Measurements from ENCODE around the gene COL21A1.

COL21A1 gene

GRCh38 chr6:56173228-56173627 is 74.2 kb downstream of the COL21A1 start:
- no peak for DNase-seq

GRCh38 chr6:56172144-56172543 is 75.2 kb downstream of the COL21A1 start:
- DNase-seq: no peak

- no peak for DNase-seq
Measured at GRCh38 chr6:56169366-56169765, 78.0 kb downstream of the COL21A1 start.

- no peak for DNase-seq
Measured at GRCh38 chr6:56168596-56168995, 78.8 kb downstream of the COL21A1 start.

GRCh38 chr6:56162081-56162480 is 85.3 kb downstream of the COL21A1 start:
- no peak for DNase-seq

GRCh38 chr6:56160489-56160888 is 86.9 kb downstream of the COL21A1 start:
- no peak for DNase-seq

GRCh38 chr6:56158571-56158970 is 88.8 kb downstream of the COL21A1 start:
- no peak for DNase-seq

- DNase-seq: no peak
Measured at GRCh38 chr6:56156643-56157042, 90.7 kb downstream of the COL21A1 start.

GRCh38 chr6:56155634-56156141 is 91.7 kb downstream of the COL21A1 start:
- DNase-seq: no peak

GRCh38 chr6:56154076-56154475 is 93.3 kb downstream of the COL21A1 start:
- no peak for DNase-seq

GRCh38 chr6:56152611-56153010 is 94.8 kb downstream of the COL21A1 start:
- DNase-seq: no peak

GRCh38 chr6:56151609-56152224 is 95.7 kb downstream of the COL21A1 start:
- no peak for DNase-seq

- no peak for DNase-seq
Measured at GRCh38 chr6:56148488-56149186, 98.7 kb downstream of the COL21A1 start.

GRCh38 chr6:56147766-56148165 is 99.6 kb downstream of the COL21A1 start:
- DNase-seq: no peak

- no peak for DNase-seq
Measured at GRCh38 chr6:56146086-56146485, 101.3 kb downstream of the COL21A1 start.

- no peak for DNase-seq
Measured at GRCh38 chr6:56145616-56146015, 101.8 kb downstream of the COL21A1 start.

GRCh38 chr6:56144538-56145324 is 102.6 kb downstream of the COL21A1 start:
- no peak for DNase-seq

GRCh38 chr6:56143796-56144195 is 103.6 kb downstream of the COL21A1 start:
- DNase-seq: no peak

GRCh38 chr6:56140090-56140489 is 107.3 kb downstream of the COL21A1 start:
- DNase-seq: no peak

GRCh38 chr6:56115715-56116114 is 131.7 kb downstream of the COL21A1 start:
- DNase-seq: no peak

- DNase-seq: no peak
Measured at GRCh38 chr6:56109149-56109548, 138.2 kb downstream of the COL21A1 start.

- no peak for DNase-seq
Measured at GRCh38 chr6:56106231-56106630, 141.1 kb downstream of the COL21A1 start.

GRCh38 chr6:56104591-56104990 is 142.8 kb downstream of the COL21A1 start:
- no peak for DNase-seq

GRCh38 chr6:56102216-56102615 is 145.2 kb downstream of the COL21A1 start:
- DNase-seq: no peak
